ENCODE data around the gene EBF3. TPM values are rescaled to one million over a fixed set of nuclear protein-coding genes. Genes with fewer than 3 reads are reported as not detected.

EBF3 gene
- total and polyA plus RNA-seq, 9 of the 15 experiments (the other 6 are each of a cell fraction or from before 2014, with no cell fraction given) = not detected

DNA sequence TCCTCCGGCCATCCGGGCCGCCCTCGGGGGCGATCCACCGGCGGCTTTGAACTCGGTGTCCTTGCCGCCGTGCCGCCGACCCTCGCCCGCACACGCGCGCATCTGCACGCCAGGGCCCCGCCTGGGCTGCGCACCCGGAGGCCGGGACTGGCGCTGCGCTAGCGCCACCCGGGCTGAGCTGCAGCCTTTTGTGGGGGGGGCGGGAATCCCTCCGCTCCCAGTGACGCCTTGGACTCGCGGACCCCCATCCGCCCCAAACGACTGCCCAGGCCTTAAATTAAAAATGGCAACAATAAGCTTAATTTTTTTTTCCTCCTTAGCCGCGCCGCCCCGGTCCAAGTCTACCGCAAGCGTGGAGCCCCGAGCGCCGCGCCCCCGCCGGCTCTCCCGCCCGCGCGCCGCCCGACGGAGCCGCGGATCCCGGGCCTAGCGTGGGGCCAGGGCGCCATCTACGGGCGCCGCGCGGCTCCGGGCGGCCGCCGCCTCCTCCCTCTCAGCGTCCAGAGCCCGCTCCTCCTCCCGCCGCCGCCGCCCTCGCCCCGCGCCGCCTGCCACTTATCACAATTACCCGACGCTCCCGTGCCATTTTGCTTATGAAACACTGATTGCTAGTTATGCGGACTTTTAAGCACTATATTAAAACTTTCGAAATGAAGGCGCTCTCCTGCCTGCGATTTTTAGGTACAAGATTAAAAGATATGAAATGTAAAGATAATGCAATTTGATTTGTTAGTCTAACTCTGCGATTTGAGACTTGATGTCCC is 7.5 kb upstream of the EBF3 start:
- no peak overlapping the region for H2AFZ ChIP-seq (ENCODE audit: low read depth, low read length)
- in situ Hi-C loops (cut with MboI) (no loop called here), intact Hi-C loops (cut with micrococcal nuclease) (no loop called here)
- H3K79me2 ChIP-seq (ENCODE audit: control insufficient read depth, insufficient read depth, low read length) = no peaks in the 10 kb centered on the region
- ChIA-PET POLR2A (no interaction called here), CTCF (ENCODE audit: low intra/inter-chr PET ratio) (no interaction called here)
- peaks cover 0 to 4% of the 10 kb centered on the region in 2 experiments; a peak in 2 of 5 replicates for H3K4me1 ChIP-seq (replicated peaks in 1 of 2; ENCODE audit: control insufficient read depth in 2 of 2, insufficient read depth in 2 of 2, low read length in 2 of 2)
- FAIRE-seq (no peak), ATAC-seq (peak; percentile 94), DNase-seq (ENCODE audit: extremely low read depth in 1 of 4, low spot score in 3 of 4) (peak; percentile 37 to 61 (median 52))
- peaks cover 0 to 11% of the 10 kb centered on the region in 2 experiments; a peak in 1 of 5 replicates for H3K27me3 ChIP-seq (ENCODE audit: control insufficient read depth in 2 of 2, insufficient read depth in 2 of 2, low read length in 2 of 2)
- H3K27ac ChIP-seq (ENCODE audit: extremely low read depth, low read depth, low read length) = no peak overlapping the region
- H4K20me1 ChIP-seq (replicated peaks; ENCODE audit: control insufficient read depth, insufficient read depth, low read length) = no peaks in the 10 kb centered on the region
- H3K36me3 ChIP-seq (ENCODE audit: control insufficient read depth, insufficient read depth, low read length) = no peaks in the 10 kb centered on the region
- H3K9ac ChIP-seq (ENCODE audit: insufficient read depth in 1 of 2, low read depth in 2 of 2, low read length in 2 of 2) = no peak overlapping the region
- no peaks in the 10 kb centered on the region for H3K9me3 ChIP-seq (replicated peaks; ENCODE audit: control insufficient read depth, insufficient read depth, low read depth, low read length)
- no peak overlapping the region for H3K4me2 ChIP-seq (ENCODE audit: insufficient read depth, low read length)
- H3K4me3 ChIP-seq = no peak overlapping the region
- WGBS (ENCODE audit: insufficient coverage, low coverage, missing lambda C conversion rate) = 4% methylated on average over 4 of the region's 84 CpGs
- no TSS peak for BruUV-seq (replicated peaks)
- H3K9me1 ChIP-seq (ENCODE audit: control insufficient read depth, insufficient read depth, low read length) = no peaks in the 10 kb centered on the region
- no peak for TF ChIP-seq EGR1 (conservative IDR thresholded peaks at IDR 0.05)
- no peak for TF ChIP-seq YY1 (IDR thresholded peaks at IDR 0.05; ENCODE audit: borderline replicate concordance in 1 of 3, control insufficient read depth in 1 of 3, extremely low read depth in 1 of 3, insufficient read depth in 3 of 3, insufficient read length in 1 of 3, insufficient replicate concordance in 2 of 3, low read depth in 1 of 3, low read length in 2 of 3)
- TF ChIP-seq TCF7 (IDR thresholded peaks at IDR 0.05; ENCODE audit: borderline replicate concordance) = no peak
- TF ChIP-seq, protein P1, sequence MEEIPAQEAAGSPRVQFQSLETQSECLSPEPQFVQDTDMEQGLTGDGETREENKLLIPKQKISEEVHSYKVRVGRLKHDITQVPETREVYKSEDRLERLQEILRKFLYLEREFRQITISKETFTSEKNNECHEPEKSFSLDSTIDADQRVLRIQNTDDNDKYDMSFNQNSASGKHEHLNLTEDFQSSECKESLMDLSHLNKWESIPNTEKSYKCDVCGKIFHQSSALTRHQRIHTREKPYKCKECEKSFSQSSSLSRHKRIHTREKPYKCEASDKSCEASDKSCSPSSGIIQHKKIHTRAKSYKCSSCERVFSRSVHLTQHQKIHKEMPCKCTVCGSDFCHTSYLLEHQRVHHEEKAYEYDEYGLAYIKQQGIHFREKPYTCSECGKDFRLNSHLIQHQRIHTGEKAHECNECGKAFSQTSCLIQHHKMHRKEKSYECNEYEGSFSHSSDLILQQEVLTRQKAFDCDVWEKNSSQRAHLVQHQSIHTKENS (CRISPR knock-in tag; IDR thresholded peaks at IDR 0.05) = no peak
- TF ChIP-seq, protein P2, sequence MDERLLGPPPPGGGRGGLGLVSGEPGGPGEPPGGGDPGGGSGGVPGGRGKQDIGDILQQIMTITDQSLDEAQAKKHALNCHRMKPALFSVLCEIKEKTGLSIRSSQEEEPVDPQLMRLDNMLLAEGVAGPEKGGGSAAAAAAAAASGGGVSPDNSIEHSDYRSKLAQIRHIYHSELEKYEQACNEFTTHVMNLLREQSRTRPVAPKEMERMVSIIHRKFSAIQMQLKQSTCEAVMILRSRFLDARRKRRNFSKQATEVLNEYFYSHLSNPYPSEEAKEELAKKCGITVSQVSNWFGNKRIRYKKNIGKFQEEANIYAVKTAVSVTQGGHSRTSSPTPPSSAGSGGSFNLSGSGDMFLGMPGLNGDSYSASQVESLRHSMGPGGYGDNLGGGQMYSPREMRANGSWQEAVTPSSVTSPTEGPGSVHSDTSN (CRISPR knock-in tag; IDR thresholded peaks at IDR 0.05; ENCODE audit: low read depth) = no peak
- TF ChIP-seq, protein P2 (tag; conservative IDR thresholded peaks at IDR 0.05; ENCODE audit: low read depth) = no peak
- TF ChIP-seq, protein P3, sequence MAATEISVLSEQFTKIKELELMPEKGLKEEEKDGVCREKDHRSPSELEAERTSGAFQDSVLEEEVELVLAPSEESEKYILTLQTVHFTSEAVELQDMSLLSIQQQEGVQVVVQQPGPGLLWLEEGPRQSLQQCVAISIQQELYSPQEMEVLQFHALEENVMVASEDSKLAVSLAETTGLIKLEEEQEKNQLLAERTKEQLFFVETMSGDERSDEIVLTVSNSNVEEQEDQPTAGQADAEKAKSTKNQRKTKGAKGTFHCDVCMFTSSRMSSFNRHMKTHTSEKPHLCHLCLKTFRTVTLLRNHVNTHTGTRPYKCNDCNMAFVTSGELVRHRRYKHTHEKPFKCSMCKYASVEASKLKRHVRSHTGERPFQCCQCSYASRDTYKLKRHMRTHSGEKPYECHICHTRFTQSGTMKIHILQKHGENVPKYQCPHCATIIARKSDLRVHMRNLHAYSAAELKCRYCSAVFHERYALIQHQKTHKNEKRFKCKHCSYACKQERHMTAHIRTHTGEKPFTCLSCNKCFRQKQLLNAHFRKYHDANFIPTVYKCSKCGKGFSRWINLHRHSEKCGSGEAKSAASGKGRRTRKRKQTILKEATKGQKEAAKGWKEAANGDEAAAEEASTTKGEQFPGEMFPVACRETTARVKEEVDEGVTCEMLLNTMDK (IDR thresholded peaks at IDR 0.05; ENCODE audit: borderline replicate concordance, insufficient read depth, low read depth, low read length, poor library complexity, severe bottlenecking) = peak; percentile 6
- TF ChIP-seq, protein P4, sequence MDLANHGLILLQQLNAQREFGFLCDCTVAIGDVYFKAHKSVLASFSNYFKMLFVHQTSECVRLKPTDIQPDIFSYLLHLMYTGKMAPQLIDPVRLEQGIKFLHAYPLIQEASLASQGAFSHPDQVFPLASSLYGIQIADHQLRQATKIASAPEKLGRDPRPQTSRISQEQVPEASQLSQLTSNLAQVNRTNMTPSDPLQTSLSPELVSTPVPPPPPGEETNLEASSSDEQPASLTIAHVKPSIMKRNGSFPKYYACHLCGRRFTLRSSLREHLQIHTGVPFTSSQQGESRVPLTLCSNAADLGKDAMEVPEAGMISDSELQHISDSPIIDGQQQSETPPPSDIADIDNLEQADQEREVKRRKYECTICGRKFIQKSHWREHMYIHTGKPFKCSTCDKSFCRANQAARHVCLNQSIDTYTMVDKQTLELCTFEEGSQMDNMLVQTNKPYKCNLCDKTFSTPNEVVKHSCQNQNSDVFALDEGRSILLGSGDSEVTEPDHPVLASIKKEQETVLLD (IDR thresholded peaks at IDR 0.05) = no peak
- TF ChIP-seq RB1 (IDR thresholded peaks at IDR 0.05; ENCODE audit: low read depth) = peak; percentile 26; the same call in 1 of the 2 replicates
- TF ChIP-seq TARDBP (IDR thresholded peaks at IDR 0.05) = no peak
